ENCODE measurements around the gene LIN28B. TPM values are rescaled to one million over a fixed set of nuclear protein-coding genes. Genes with fewer than 3 reads are reported as not detected.

LIN28B gene
- total and polyA plus RNA-seq, 12 donors: 0.08 to 8.7 (median 0.09) TPM; not detected in 7

DNA sequence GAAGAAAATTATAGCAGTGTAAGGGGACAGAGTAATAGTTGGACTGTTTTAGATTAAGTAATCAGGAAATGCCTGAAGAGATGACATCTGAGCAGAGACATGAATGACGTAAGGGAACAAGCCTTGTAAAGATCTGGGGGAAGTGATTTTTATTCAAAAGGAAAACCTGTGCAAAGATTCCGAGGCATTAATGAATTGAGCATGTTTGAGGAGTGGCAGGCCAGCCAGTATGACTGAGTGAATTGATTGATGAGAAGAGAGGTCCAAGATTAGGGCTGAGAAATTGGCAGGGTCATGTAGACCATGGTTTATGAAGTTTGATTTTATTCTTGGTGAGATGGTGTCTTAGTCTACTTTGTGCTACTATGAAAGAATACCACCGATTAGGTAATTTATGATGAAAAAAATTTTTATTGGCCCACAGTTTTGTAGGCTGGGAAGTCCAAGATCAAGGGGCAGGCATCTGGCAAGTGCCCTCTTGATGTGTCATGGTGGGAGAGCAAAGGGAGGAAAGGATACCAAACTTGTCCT is 95.1 kb downstream of the LIN28B start:
- Histone ChIP-seq H3K4me3 (no peak overlapping the region), H3K27ac (no peak overlapping the region), H3K36me3 (replicated peaks in 1 of 2) (no peaks in the 10 kb centered on the region), H3K27me3 (no peaks in the 10 kb centered on the region), H3K4me1 (replicated peaks in 1 of 2) (no peaks in the 10 kb centered on the region), H3K9me3 (replicated peaks in 1 of 3) (no peaks in the 10 kb centered on the region)
- no peak for DNase-seq
- 61 to 71% (median 67%) methylated on average over 3 of the region's 3 CpGs for WGBS, 4 donors
- intact Hi-C loops (cut with DNase I): no loop called here
- TF ChIP-seq, protein P1, sequence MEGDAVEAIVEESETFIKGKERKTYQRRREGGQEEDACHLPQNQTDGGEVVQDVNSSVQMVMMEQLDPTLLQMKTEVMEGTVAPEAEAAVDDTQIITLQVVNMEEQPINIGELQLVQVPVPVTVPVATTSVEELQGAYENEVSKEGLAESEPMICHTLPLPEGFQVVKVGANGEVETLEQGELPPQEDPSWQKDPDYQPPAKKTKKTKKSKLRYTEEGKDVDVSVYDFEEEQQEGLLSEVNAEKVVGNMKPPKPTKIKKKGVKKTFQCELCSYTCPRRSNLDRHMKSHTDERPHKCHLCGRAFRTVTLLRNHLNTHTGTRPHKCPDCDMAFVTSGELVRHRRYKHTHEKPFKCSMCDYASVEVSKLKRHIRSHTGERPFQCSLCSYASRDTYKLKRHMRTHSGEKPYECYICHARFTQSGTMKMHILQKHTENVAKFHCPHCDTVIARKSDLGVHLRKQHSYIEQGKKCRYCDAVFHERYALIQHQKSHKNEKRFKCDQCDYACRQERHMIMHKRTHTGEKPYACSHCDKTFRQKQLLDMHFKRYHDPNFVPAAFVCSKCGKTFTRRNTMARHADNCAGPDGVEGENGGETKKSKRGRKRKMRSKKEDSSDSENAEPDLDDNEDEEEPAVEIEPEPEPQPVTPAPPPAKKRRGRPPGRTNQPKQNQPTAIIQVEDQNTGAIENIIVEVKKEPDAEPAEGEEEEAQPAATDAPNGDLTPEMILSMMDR (IDR thresholded peaks at IDR 0.05): no peak

DNA sequence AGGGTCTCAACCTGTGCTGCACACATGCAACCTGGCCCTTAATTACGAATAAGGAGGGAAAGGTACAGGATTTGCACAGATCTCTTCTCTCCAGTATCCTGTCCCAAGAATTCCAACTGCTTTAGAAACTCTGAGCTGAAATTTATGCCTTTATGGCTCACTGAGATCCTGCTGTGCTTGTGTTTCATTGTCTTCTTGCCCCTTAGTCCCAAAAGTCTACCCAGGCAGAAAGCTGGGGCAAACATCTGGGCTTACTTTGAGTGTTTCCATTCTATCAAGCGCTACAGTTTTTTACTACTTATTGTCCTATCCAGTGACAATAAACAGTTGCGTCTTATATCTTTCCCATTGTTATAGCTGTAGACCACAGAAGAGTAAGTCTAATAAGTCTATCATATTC is 99.7 kb downstream of the LIN28B start:
- DNase-seq: no peak
- Histone ChIP-seq H3K4me1 (replicated peaks in 1 of 2) (no peaks in the 10 kb centered on the region), H3K27me3 (no peaks in the 10 kb centered on the region), H3K36me3 (replicated peaks in 1 of 2) (no peaks in the 10 kb centered on the region), H3K9me3 (replicated peaks in 1 of 3) (no peaks in the 10 kb centered on the region), H3K27ac (no peak overlapping the region), H3K4me3 (no peak overlapping the region)
- intact Hi-C loops (cut with DNase I): no loop called here
- TF ChIP-seq, protein P1 (IDR thresholded peaks at IDR 0.05): no peak
- no peak for TF ChIP-seq POLR2A (IDR thresholded peaks at IDR 0.05)
- WGBS, 4 donors: 75 to 86% (median 78%) methylated on average over 3 of the region's 3 CpGs

DNA sequence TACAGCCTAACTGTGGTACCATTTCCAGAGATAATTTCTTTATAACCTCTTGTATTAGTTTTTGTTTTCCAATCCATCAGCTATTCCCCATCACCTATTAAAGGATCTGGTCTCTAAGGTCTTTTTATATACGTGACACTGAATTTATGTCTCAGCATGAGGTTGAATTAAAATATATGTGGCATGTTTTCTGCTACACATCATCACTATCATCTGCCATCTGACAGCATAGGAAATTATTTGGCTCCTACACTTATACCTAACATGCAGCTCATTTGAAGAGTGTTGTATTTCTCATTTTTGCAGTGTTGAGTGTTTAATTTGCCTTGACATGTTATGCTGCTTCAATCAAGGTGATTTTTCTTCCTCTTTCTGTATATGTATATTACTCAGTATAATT is 100.3 kb downstream of the LIN28B start:
- WGBS, 4 donors: 69 to 86% (median 79%) methylated on average over 1 of the region's 1 CpG
- no peak for TF ChIP-seq POLR2A (IDR thresholded peaks at IDR 0.05)
- TF ChIP-seq, protein P1 (IDR thresholded peaks at IDR 0.05): no peak

DNA sequence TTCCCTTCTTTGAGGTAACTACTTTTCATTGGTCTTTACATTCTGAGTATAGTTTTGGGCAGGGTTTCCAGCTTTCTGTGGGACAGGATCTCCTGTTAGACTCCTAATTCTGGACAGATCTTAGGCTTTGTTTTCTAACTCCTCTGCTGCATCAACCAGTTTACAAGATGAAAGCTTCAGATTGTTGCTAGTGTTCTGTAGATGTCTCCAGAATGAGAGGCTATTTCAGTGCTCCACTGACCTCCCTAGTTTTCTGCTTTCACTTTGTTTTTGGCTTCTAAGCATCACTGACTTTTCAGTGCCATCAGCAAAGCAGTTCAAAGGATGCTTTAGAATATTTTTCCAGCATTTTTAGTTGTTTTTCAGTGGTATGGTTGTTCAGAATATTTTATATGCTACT is 101.4 kb downstream of the LIN28B start:
- Histone ChIP-seq H3K27ac (no peak overlapping the region), H3K9me3 (replicated peaks in 1 of 3) (no peaks in the 10 kb centered on the region), H3K4me3 (no peak overlapping the region), H3K4me1 (replicated peaks in 1 of 2) (no peaks in the 10 kb centered on the region), H3K36me3 (replicated peaks in 1 of 2) (no peaks in the 10 kb centered on the region), H3K27me3 (no peaks in the 10 kb centered on the region)
- intact Hi-C loops (cut with DNase I): no loop called here
- no peak for DNase-seq
- TF ChIP-seq, protein P1 (IDR thresholded peaks at IDR 0.05): no peak
- TF ChIP-seq POLR2A (IDR thresholded peaks at IDR 0.05): no peak

More for the DNA sequence above, 100.3 kb downstream of the LIN28B start:
- Histone ChIP-seq H3K36me3 (replicated peaks in 1 of 2) (no peaks in the 10 kb centered on the region), H3K4me3 (no peak overlapping the region), H3K9me3 (replicated peaks in 1 of 3) (no peaks in the 10 kb centered on the region), H3K4me1 (replicated peaks in 1 of 2) (no peaks in the 10 kb centered on the region), H3K27ac (no peak overlapping the region), H3K27me3 (no peaks in the 10 kb centered on the region)
- no peak for DNase-seq
- intact Hi-C loops (cut with DNase I): no loop called here

Measured in adrenal gland (tissue), 12 donors.